GM20431 (cell line): ENCODE results near the gene SLC2A5.

Source experiments
- in situ Hi-C: fragments of 300-500 bp; cut with MseI, MboI; formaldehyde crosslinking; loops from one replicate; pipeline ENCODE4 v1.15.0; 2020; ENCODE audit warnings: low sequenced_read_pairs; ENCODE audit not compliant: unreplicated experiment

The SLC2A5 gene, protein sequence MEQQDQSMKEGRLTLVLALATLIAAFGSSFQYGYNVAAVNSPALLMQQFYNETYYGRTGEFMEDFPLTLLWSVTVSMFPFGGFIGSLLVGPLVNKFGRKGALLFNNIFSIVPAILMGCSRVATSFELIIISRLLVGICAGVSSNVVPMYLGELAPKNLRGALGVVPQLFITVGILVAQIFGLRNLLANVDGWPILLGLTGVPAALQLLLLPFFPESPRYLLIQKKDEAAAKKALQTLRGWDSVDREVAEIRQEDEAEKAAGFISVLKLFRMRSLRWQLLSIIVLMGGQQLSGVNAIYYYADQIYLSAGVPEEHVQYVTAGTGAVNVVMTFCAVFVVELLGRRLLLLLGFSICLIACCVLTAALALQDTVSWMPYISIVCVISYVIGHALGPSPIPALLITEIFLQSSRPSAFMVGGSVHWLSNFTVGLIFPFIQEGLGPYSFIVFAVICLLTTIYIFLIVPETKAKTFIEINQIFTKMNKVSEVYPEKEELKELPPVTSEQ

GRCh38 chr1:9069326-9070100 lies at the start of gene SLC2A5:
Gene SLC2A5 (minus strand): TSS chr1:9069635. CDS start chr1:9069536, 99 bp downstream.
- in situ Hi-C loops = no loop called here

DNA sequence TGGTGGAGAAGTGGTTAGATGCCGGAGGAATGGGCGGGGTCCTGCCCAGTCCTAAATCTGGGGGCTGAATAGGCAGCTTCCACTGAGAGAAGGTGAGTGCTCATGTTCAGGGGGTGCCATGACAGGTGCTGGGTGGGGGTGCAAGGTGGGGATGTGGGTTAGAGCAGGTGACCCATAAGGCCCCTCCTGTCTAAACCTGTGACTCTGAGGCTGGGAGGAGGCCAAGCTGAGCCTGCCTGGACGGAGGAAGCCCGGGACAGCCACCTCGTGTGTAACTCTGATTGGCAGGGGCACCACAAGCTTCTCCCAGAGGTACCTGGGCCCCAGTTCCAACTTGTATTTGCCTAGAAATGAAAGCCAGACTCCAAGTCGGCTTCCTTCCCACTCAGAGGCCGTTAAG lies 48.8 kb upstream of the SLC2A5 start:
- in situ Hi-C loops = loop anchor here (25.0 kb wide), 1 partner anchor 344 kb away; no protein-coding TSS in a partner anchor

- in situ Hi-C loops = loop anchor here (25.0 kb wide), 1 partner anchor 347 kb away; no protein-coding TSS in a partner anchor
Measured at GRCh38 chr1:9115351-9116205, 46.1 kb upstream of the SLC2A5 start.

DNA sequence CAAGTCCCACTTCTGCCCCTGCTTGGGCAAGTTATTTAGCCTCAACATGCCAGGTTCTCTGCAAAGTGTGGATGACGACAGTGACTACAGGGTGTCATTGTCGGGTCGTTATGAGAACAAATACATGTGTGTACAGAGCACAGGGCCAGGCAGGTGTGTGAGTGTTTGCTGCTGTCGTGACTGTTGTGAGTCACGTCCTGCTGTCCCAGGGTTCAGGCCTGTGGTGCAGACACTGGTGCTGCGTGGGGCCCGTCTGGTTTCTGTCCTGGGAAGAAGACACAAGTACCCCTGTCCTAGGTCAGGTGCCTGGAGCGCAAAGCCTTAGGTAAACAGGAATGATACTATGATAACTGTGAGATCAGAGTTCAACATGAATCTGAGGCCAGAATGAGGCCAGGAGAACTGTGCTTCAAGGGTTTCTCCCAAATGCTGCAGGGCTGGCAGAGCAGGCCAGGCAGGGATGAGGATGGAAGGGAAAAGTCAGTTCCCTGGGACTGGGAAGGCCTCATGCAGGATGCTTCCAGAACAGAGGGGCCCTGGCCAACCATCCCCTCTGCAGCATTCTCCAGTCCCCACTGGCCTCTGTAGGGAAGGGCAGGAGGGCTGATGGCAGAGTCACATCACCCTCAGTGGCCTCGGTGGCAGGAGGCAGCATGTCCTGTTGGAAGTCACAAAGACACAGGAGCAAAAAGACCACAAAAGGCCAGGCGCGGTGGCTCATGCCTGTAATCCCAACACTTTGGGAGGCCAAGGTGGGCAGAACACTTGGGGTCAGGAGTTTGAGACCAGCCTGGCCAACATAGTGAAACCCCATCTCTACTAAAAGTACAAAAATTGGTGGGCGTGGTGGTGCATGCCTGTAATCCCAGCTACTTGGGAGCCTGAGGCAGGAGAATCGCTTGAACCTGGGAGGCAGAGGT lies 43.8 kb upstream of the SLC2A5 start:
- in situ Hi-C loops = loop anchor here (25.0 kb wide), 1 partner anchor 349 kb away; no protein-coding TSS in a partner anchor

GRCh38 chr1:9111957-9112356 lies 42.5 kb upstream of the SLC2A5 start:
- in situ Hi-C loops = loop anchor here (25.0 kb wide), 1 partner anchor 350 kb away; no protein-coding TSS in a partner anchor

DNA sequence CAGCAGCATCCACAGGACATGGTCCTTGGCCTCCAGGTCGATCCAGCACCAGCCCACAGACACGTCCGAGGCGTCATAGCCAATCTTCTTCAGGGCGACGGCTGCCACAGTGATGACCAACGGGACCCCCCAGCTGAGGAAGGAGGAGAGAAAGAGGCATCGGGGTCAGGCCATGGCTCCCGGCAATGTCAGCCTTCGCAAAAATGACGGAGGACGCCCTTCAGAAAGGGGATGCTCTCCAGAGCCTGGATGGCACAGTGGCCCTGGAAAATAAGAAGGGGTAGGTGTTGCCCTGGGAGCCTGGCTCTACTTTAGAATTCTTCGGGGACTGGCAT lies 41.9 kb upstream of the SLC2A5 start:
- in situ Hi-C loops = loop anchor here (25.0 kb wide), 1 partner anchor 351 kb away; no protein-coding TSS in a partner anchor

DNA sequence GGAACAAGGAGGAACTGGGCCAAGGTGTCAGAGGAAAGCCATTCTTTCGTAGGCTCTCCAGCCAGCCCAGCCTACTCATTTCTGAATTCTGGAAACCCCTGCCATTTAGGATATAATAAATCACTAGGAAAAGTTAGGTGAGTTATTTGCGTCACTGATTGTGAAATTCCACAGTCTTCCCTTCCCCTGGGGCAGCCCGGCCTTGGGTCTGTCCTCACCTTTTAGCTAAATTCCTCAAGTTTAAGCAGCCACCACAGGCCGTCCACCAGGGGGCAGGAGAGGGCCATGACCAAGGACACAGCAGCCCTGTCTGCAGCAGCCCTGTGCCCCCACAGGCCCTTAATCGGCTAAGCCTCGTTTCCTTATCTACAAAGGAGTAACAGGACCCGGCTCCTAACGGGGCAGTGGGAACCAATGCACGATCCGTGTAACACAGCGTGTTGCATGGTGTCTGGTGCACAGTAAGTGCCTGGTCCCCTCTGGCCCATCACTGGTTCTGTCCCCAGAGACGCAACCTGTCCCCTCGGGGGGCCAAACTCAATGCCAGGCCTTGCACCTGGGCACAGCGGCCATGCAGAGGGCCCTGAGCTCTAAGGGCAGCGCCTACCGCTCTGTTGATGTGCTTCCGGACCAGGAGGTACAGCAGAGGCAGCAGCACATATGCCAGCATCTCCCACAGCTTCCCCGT lies 41.4 kb upstream of the SLC2A5 start:
- in situ Hi-C loops = loop anchor here (25.0 kb wide), 1 partner anchor 351 kb away; no protein-coding TSS in a partner anchor

GRCh38 chr1:9108056-9108665 lies 38.7 kb upstream of the SLC2A5 start:
- in situ Hi-C loops = loop anchor here (10.0 to 25.0 kb wide), 2 partner anchors 193 to 354 kb away; no protein-coding TSS in a partner anchor

DNA sequence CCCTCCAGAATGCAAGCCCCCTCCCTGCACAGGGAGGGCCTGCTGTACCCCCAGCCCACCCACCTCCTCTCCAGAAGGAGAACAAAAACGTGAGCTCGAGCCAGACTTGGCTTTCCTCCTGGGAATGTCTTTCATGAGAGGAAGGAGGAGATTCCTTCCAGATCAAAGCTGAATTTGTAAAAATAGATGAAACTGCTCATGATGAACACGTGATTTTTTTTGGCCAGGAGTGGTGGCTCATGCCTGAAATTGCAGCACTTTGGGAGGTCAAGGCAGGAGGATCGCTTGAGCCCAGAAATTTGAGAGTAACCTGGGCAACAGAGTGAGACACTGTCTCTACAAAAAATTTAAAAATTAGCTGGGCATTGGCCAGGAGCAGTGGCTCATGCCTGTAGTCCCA lies 37.7 kb upstream of the SLC2A5 start:
- in situ Hi-C loops = loop anchor here (10.0 to 25.0 kb wide), 2 partner anchors 192 to 355 kb away; no protein-coding TSS in a partner anchor

- in situ Hi-C loops = loop anchor here (10.0 to 25.0 kb wide), 2 partner anchors 191 to 356 kb away; no protein-coding TSS in a partner anchor
Measured at GRCh38 chr1:9106286-9106685, 36.9 kb upstream of the SLC2A5 start.

DNA sequence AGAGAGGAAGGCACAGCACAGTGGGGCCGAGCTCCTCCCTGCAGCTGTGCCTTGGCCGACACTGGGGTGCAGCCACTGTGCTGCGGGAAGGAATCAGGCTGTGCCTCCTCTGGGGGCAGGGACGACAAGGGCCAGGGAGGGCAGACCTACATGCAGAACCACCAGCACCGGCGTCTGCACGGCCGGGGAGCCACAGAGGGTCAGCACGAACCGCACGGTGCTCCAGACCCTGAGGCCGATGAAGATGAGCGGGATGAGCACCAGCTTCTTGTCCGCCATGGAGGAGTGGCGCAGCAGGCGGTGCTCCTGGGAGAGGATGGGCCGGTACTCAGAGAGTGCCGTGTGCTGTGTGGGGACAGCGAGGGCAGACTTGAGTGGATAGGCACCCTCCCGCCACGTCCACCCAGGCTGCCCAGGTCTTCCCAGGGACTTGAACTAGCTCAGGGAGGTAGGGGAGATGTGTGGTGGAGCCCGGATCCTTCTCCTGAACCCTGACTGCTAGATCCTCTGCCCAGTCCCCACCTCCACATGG lies 36.0 kb upstream of the SLC2A5 start:
- in situ Hi-C loops = loop anchor here (10.0 to 25.0 kb wide), 2 partner anchors 191 to 357 kb away; no protein-coding TSS in a partner anchor

DNA sequence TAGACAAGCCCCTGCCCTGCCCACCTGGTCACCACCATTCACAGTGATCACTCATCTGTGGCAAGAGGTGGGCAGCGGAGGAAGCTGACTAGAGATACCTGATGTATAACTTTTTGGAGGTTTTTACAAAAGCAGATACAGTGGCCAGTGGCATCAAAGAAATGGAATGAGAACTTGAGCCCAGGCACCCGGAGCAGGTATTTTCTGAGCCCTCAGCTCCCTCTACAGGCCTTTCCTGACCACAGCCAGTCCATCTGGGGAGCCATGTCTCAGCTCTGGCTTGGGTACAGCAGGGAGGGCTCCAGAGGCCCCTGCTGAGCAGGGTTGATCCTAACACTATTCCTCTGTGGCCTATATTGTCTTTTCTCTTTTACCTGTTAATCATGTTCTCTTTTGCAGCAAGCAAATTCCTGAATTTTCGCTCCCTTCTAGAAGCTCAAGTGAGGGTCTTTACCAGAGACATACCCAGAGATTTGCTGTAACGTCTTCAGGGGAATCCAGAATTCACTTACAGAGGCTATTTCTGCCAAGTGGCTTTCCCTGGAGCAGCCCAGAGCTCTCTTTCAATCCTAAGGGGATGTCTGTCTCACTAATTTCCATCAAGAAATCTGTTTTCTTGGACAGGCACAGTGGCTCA lies 32.2 kb upstream of the SLC2A5 start:
- in situ Hi-C loops = loop anchor here (10.0 to 25.0 kb wide), 2 partner anchors 187 to 361 kb away; no protein-coding TSS in a partner anchor

DNA sequence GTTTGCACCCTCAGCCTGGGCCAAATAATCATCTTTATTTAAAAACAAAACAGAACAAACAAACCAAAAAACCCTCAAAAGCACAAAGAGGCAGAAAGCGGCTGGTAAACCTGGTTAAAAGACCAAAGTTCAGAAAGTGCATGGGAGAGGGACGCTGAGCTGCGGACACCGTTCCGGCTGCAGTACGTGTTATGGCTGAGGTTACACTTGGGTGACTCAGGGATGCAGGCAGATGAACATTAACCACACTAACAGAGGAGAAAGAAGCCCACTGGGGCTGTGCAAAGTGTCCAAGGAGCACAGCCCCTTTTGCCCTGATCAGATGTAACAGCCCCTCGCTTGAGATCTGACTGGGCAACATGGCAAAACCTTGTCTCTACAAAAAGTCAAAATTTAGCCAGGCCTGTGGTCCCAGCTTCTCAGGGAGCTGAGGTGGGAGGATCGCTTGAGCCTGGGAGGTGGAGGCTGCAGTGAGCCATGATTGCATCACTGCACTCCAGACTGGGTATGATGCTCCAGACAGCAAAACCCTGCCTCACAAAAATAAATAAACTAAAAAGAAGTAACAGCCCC lies 31.1 kb upstream of the SLC2A5 start:
- in situ Hi-C loops = loop anchor here (10.0 to 25.0 kb wide), 2 partner anchors 186 to 362 kb away; no protein-coding TSS in a partner anchor

DNA sequence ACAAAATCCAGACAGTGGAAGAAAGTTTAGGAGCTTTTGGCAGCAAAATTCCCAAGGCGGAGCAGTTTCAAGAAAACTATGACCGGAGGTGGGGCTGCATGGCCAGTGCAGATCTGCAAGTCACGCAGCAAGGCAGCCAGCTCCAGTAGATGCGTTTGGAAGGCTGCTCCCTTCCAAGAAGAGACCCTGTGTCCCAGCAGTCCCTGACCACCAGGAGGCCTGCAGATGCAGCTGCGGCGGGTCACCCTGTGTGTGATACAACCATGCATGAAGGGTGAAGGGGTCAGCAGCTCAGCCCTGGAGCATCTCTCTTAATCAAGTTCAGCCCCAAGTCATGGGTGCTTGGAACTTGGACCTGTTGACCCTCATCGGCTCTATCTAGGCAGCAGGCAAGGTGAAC lies 30.1 kb upstream of the SLC2A5 start:
- in situ Hi-C loops = no loop called here

GRCh38 chr1:9097947-9098705 lies 28.7 kb upstream of the SLC2A5 start:
- in situ Hi-C loops = no loop called here

DNA sequence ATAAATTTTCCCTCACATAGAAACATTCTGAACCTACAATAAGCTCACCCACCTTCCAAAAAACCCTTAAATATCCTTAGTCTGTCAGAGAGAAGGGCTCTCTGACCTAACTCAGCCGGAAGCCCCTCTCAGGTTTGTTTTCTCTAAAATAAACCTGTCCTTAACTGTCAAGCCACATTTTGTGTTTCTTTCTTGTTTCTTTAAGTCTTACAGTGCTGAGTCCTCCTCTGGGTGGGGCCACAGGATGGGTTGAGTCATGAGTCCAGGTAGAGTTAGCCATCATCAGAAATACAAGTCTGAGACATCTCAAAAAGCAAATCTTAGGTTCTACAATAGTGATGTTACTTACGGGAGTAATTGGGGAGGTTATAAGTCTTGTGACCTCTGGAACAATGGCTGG lies 26.4 kb upstream of the SLC2A5 start:
- in situ Hi-C loops = no loop called here
